HepG2 (cell line): ENCODE measurements around the gene KLF3. TPM values are rescaled to one million over a fixed set of nuclear protein-coding genes. Genes with fewer than 3 reads are reported as not detected.

ENCODE experiments used
- ATRX ChIP-seq: sonication (generic); formaldehyde crosslinking; IDR thresholded peaks from 2 replicates; pipeline ENCODE4 v1.4.0; 2020; ENCODE audit warnings: missing genetic modification reagents, borderline replicate concordance
- DR1 ChIP-seq: sonication (generic); formaldehyde crosslinking; IDR thresholded peaks from 2 replicates; pipeline ENCODE4 v1.8.0; 2021; ENCODE audit warnings: mild to moderate bottlenecking, missing genetic modification reagents, inconsistent platforms
- EED ChIP-seq: sonication (generic); formaldehyde crosslinking; IDR thresholded peaks from 2 replicates; pipeline ENCODE4 v1.5.0; 2020; ENCODE audit warnings: mild to moderate bottlenecking, missing genetic modification reagents
- ERF ChIP-seq: IDR thresholded peaks from 2 replicates; pipeline ENCODE4 v1.6.1; 2018; ENCODE audit warnings: missing biosample characterization, missing genetic modification reagents
- FOXO1 ChIP-seq: sonication (generic); formaldehyde crosslinking; IDR thresholded peaks from 2 replicates; pipeline ENCODE4 v1.4.0; 2020; ENCODE audit warnings: missing genetic modification reagents
- HDAC2 ChIP-seq: sonication (generic); formaldehyde crosslinking; IDR thresholded peaks from 2 replicates; pipeline ENCODE4 v1.4.0; 2020; ENCODE audit warnings: missing genetic modification reagents
- IKZF1 ChIP-seq: fragments of 450-650 bp; IDR thresholded peaks from 2 replicates; pipeline ENCODE4 v1.7.1; 2016
- MTERF4 ChIP-seq: sonication (generic); formaldehyde crosslinking; IDR thresholded peaks from 2 replicates; pipeline ENCODE4 v1.8.0; 2023; ENCODE audit warnings: mild to moderate bottlenecking, missing genetic modification reagents
- NFYC ChIP-seq: IDR thresholded peaks from 2 replicates; pipeline ENCODE4 v1.6.1; 2016; ENCODE audit warnings: missing genetic modification reagents, missing compliant biosample characterization
- POLR2AphosphoS5 ChIP-seq: IDR thresholded peaks from 2 replicates; pipeline ENCODE4 v1.6.1; 2012; ENCODE audit warnings: low read depth, low read length
- SKI ChIP-seq: fragments of 450-650 bp; IDR thresholded peaks from one replicate; pipeline ENCODE4 v1.6.1; 2018; ENCODE audit warnings: mild to moderate bottlenecking; ENCODE audit not compliant: partially characterized antibody
- SMC3 ChIP-seq: IDR thresholded peaks from 2 replicates; pipeline ENCODE4 v1.6.1; 2011; ENCODE audit warnings: low read length, improper control_type of control experiment
- SP1 ChIP-seq, 2 experiments: fragments of 450-650 bp in 1 of 2; sonication (generic) in 1 of 2; formaldehyde crosslinking in 1 of 2; IDR thresholded peaks; 2 replicates each; pipeline versions ENCODE4 v1.4.0 to v1.6.1; 2016 to 2020; ENCODE audit warnings: missing genetic modification reagents in 1 of 2
- TAF15 ChIP-seq: fragments of 200-400 bp; formaldehyde crosslinking; IDR thresholded peaks from one replicate; pipeline ENCODE4 v1.6.1; 2018; ENCODE audit warnings: mild to moderate bottlenecking, low read depth, low read length; ENCODE audit not compliant: poor library complexity, severe bottlenecking
- THAP7 ChIP-seq: sonication (generic); formaldehyde crosslinking; IDR thresholded peaks from 2 replicates; pipeline ENCODE4 v1.8.1; 2023; ENCODE audit warnings: mild to moderate bottlenecking, missing genetic modification reagents
- ZBTB14 ChIP-seq: sonication (generic); formaldehyde crosslinking; IDR thresholded peaks from 2 replicates; pipeline ENCODE4 v1.4.0; 2020; ENCODE audit warnings: missing genetic modification reagents
- ZIK1 ChIP-seq: sonication (generic); formaldehyde crosslinking; IDR thresholded peaks from 2 replicates; pipeline ENCODE4 v1.5.0; 2020; ENCODE audit warnings: mild to moderate bottlenecking, low read depth, missing genetic modification reagents, borderline replicate concordance
- ZNF10 ChIP-seq: sonication (generic); formaldehyde crosslinking; IDR thresholded peaks from 2 replicates; pipeline ENCODE4 v1.4.0; 2020; ENCODE audit warnings: mild to moderate bottlenecking, low read depth, missing genetic modification reagents, borderline replicate concordance
- ZNF281 ChIP-seq: sonication (generic); formaldehyde crosslinking; IDR thresholded peaks from 2 replicates; pipeline ENCODE4 v1.4.0; 2020; ENCODE audit warnings: missing genetic modification reagents, borderline replicate concordance
- ZNF558 ChIP-seq: sonication (generic); formaldehyde crosslinking; IDR thresholded peaks from 2 replicates; pipeline ENCODE4 v1.9.0; 2022; ENCODE audit warnings: mild to moderate bottlenecking, missing genetic modification reagents, borderline replicate concordance
- ZNF746 ChIP-seq: sonication (generic); formaldehyde crosslinking; IDR thresholded peaks from 2 replicates; pipeline ENCODE4 v1.8.0; 2022; ENCODE audit warnings: mild to moderate bottlenecking, missing genetic modification reagents
- ZNF770 ChIP-seq: sonication (generic); formaldehyde crosslinking; IDR thresholded peaks from 2 replicates; pipeline ENCODE4 v1.5.0; 2020; ENCODE audit warnings: mild to moderate bottlenecking, missing genetic modification reagents
- ZNF772 ChIP-seq: sonication (generic); formaldehyde crosslinking; IDR thresholded peaks from 2 replicates; pipeline ENCODE4 v1.5.0; 2020; ENCODE audit warnings: mild to moderate bottlenecking, missing genetic modification reagents
- ZZZ3 ChIP-seq: sonication (generic); formaldehyde crosslinking; IDR thresholded peaks from 2 replicates; pipeline ENCODE4 v1.4.0; 2020; ENCODE audit warnings: missing genetic modification reagents, mild to moderate bottlenecking, borderline replicate concordance
- polyA plus RNA-seq, 8 experiments: library from polyadenylated mRNA; depleted of rRNA in 3 of 8; stranded (reverse) in 7 of 8; unstranded in 1 of 8; fragments of >200 nt; fragmentation: Illumina TruSeq in 4 of 8; extraction: Trizol in 4 of 8; gene quantifications; 2 replicates each; pipeline versions ENCODE4 v1.2.1 to v1.2.3, GENCODE V29; 2011 to 2016; ENCODE audit warnings: low read depth in 4 of 8, missing spikeins in 1 of 8, mixed read lengths in 1 of 8; ENCODE audit not compliant: insufficient read depth in 1 of 8
- total RNA-seq, 5 experiments: library from RNA; depleted of rRNA; stranded (reverse); fragments of >200 nt; fragmentation: Illumina TruSeq; extraction: Trizol; gene quantifications; 2 replicates each; pipeline ENCODE4 v1.2.3, GENCODE V29; 2016; ENCODE audit warnings: low read depth in 1 of 5

Gene KLF3
- total and polyA plus RNA-seq, 2 of the 13 experiments (the other 11 are each of a cell fraction or from before 2014, with no cell fraction given): 29.1 to 37.8 TPM

- TF ChIP-seq ZIK1 (CRISPR knock-in tag) (no peak), IKZF1 (no peak), HDAC2 (peak; percentile 52; the same call in 1 of the 2 replicates), TAF15 (no peak), ZNF558 (CRISPR knock-in tag) (no peak), ZNF10 (CRISPR knock-in tag) (no peak), SMC3 (no peak), DR1 (CRISPR knock-in tag) (no peak), ZBTB14 (no peak), ZNF770 (CRISPR knock-in tag) (no peak), ATRX (CRISPR knock-in tag) (no peak), ZNF281 (no peak), ERF (no peak), ZZZ3 (no peak), ZNF746 (no peak), THAP7 (no peak), FOXO1 (CRISPR knock-in tag) (peak; percentile 23; the same call in 1 of the 2 replicates), SKI (no peak), NFYC (CRISPR knock-in tag) (no peak), POLR2AphosphoS5 (no peak), ZNF772 (CRISPR knock-in tag) (no peak), EED (CRISPR knock-in tag) (no peak), SP1 (IDR thresholded peaks at IDR 0.05) (no peak), SP1 (CRISPR knock-in tag; IDR thresholded peaks at IDR 0.05) (no peak), MTERF4 (CRISPR knock-in tag) (no peak)
Observed at GRCh38 chr4:38621028-38621684, 42.8 kb upstream of the KLF3 start (continued).
